ENCODE results near the gene GPRIN2. TPM values are rescaled to one million over a fixed set of nuclear protein-coding genes. Genes with fewer than 3 reads are reported as not detected.

GPRIN2 gene
- total and polyA plus RNA-seq, 2 of the 8 experiments (the other 6 are each of a cell fraction or from before 2014, with no cell fraction given) = 14.3 to 18.6 TPM

GRCh38 chr10:46540412-46541016, 15.9 kb downstream of the GPRIN2 start (continued):
- TF ChIP-seq ATF2 (IDR thresholded peaks at IDR 0.05; ENCODE audit: low read length) = no peak
- TF ChIP-seq KDM4A (IDR thresholded peaks at IDR 0.05; ENCODE audit: low read depth, low read length, severe bottlenecking) = no peak
- no peak for TF ChIP-seq NANOG (IDR thresholded peaks at IDR 0.05; ENCODE audit: insufficient read depth, low read depth, low read length, poor library complexity, severe bottlenecking)
- no peak for TF ChIP-seq SP2 (IDR thresholded peaks at IDR 0.05; ENCODE audit: low read length)
- no peak for TF ChIP-seq BRCA1 (IDR thresholded peaks at IDR 0.05; ENCODE audit: low read depth, low read length)
- TF ChIP-seq KDM1A (IDR thresholded peaks at IDR 0.05; ENCODE audit: borderline replicate concordance, low read length) = peak; percentile 88
